ENCODE results near the gene ZNF407. TPM values are rescaled to one million over a fixed set of nuclear protein-coding genes. Genes with fewer than 3 reads are reported as not detected.

The ZNF407 gene
- total and polyA plus RNA-seq, 8 donors, result 2.1 to 49.0 (median 14.6) TPM

- no peak for DNase-seq
These were observed 7.0 kb upstream of the ZNF407 start for GRCh38 chr18:74590671-74591070.

GRCh38 chr18:74595431-74595830, 2.2 kb upstream of the ZNF407 start:
- Histone ChIP-seq H3K36me3 (peaks cover 0 to 21% (median 15%) of the 10 kb centered on the region in 4 donors), H3K9me3 (no peaks in the 10 kb centered on the region), H3K27me3 (no peaks in the 10 kb centered on the region), H3K4me1 (peaks cover 14 to 33% (median 29%) of the 10 kb centered on the region in 4 donors), H3K27ac (no peak overlapping the region), H3K4me3 (no peak overlapping the region)
- TF ChIP-seq CTCF (IDR thresholded peaks at IDR 0.05), result no peak
- no peak for TF ChIP-seq POLR2A (IDR thresholded peaks at IDR 0.05)
- no peak for TF ChIP-seq EP300 (IDR thresholded peaks at IDR 0.05)
- no peak for TF ChIP-seq POLR2AphosphoS5 (IDR thresholded peaks at IDR 0.05)
- intact Hi-C loops (cut with DNase I; ENCODE audit: low total_unique reads), result no loop called here
- DNase-seq, result no peak

More at GRCh38 chr18:74590671-74591070, 7.0 kb upstream of the ZNF407 start:
- Histone ChIP-seq H3K27ac (no peak overlapping the region), H3K27me3 (peaks cover 0 to 8% (median 3%) of the 10 kb centered on the region in 3 donors), H3K4me1 (peaks cover 0 to 10% (median 5%) of the 10 kb centered on the region in 4 donors), H3K36me3 (peaks cover 0 to 21% (median 15%) of the 10 kb centered on the region in 4 donors), H3K4me3 (no peak overlapping the region), H3K9me3 (no peaks in the 10 kb centered on the region)
- intact Hi-C loops (cut with DNase I; ENCODE audit: low total_unique reads), result no loop called here
- no peak for TF ChIP-seq EP300 (IDR thresholded peaks at IDR 0.05)
- TF ChIP-seq POLR2AphosphoS5 (IDR thresholded peaks at IDR 0.05), result no peak
- TF ChIP-seq CTCF (IDR thresholded peaks at IDR 0.05), result no peak
- TF ChIP-seq POLR2A (IDR thresholded peaks at IDR 0.05), result no peak
- 64 to 89% (median 79%) methylated on average over 1 of the region's 1 CpG for WGBS, 5 donors

- intact Hi-C loops (cut with DNase I; ENCODE audit: low total_unique reads), result no loop called here
- Histone ChIP-seq H3K27me3 (no peaks in the 10 kb centered on the region), H3K36me3 (peaks cover 0 to 21% (median 15%) of the 10 kb centered on the region in 4 donors), H3K4me3 (peak overlapping the region; percentile 90 to 95 (median 93)), H3K27ac (peak overlapping the region; percentile 92 to 99 (median 98)), H3K4me1 (peaks cover 14 to 33% (median 29%) of the 10 kb centered on the region in 4 donors), H3K9me3 (no peaks in the 10 kb centered on the region)
- 0 to 1% (median 1%) methylated on average over 36 to 41 of the region's 41 CpGs for WGBS, 5 donors
- no peak for TF ChIP-seq CTCF (IDR thresholded peaks at IDR 0.05)
- TF ChIP-seq EP300 (IDR thresholded peaks at IDR 0.05), result no peak
- no peak for TF ChIP-seq POLR2A (IDR thresholded peaks at IDR 0.05)
- TF ChIP-seq POLR2AphosphoS5 (IDR thresholded peaks at IDR 0.05), result peak in 1 of 3 donors; percentile 14
- DNase-seq, result peak; percentile 68 to 90
These were observed 522 bp upstream of the ZNF407 start for GRCh38 chr18:74597034-74597661.

- H3K27ac ChIP-seq, result peak overlapping the region; percentile 92 to 99 (median 98)
- no peaks in the 10 kb centered on the region for H3K9me3 ChIP-seq
- intact Hi-C loops (cut with DNase I; ENCODE audit: low total_unique reads), result no loop called here
- peak; percentile 37 to 89 for DNase-seq
- H3K4me3 ChIP-seq, result peak overlapping the region; percentile 90 to 95 (median 93)
- peaks cover 0 to 13% (median 7%) of the 10 kb centered on the region in 4 donors for H3K36me3 ChIP-seq
- peaks cover 14 to 33% (median 29%) of the 10 kb centered on the region in 4 donors for H3K4me1 ChIP-seq
- no peak for TF ChIP-seq POLR2AphosphoS5 (IDR thresholded peaks at IDR 0.05)
- peak in 1 of 7 experiments; percentile 8 for TF ChIP-seq CTCF (IDR thresholded peaks at IDR 0.05)
- no peaks in the 10 kb centered on the region for H3K27me3 ChIP-seq
- WGBS, 5 donors, result 0 to 1% (median 0%) methylated on average over 21 to 44 of the region's 44 CpGs
These were observed 806 bp downstream of the ZNF407 start for GRCh38 chr18:74598350-74599001.

Measured in stomach (tissue), 9 donors.